C4-2B (cell line): ENCODE data around the gene ATP2B2.

Experiments used
- CTCF ChIP-seq: fragments of 450-650 bp; conservative IDR thresholded peaks from 2 replicates; pipeline ENCODE4 v1.5.1; 2017; ENCODE audit warnings: mild to moderate bottlenecking
- ZFX ChIP-seq: fragments of 450-650 bp; IDR thresholded peaks from 2 replicates; pipeline ENCODE4 v1.6.1; 2017

- no peak for TF ChIP-seq CTCF
- TF ChIP-seq ZFX, result no peak
These were observed 193.0 kb downstream of the ATP2B2 start for GRCh38 chr3:10312391-10312790.
